PC-3 (cell line): Measurements from ENCODE around the gene PALD1. TPM values are rescaled to one million over a fixed set of nuclear protein-coding genes. Genes with fewer than 3 reads are reported as not detected.

Source experiments
- ATAC-seq: fragments of 200-7000 bp; cut with Tn5 transposase; 2 replicates; pipeline ENCODE4 v1.9.1; 2020; ENCODE audit warnings: mild to moderate bottlenecking, moderate library complexity
- BruUV-seq: library from RNA; stranded (reverse); fragments of 400-500 nt; replicated peaks from 2 replicates; lab custom pipeline; 2021; lab: Mats Ljungman, UMichigan
- CTCF ChIA-PET: fragments of 300-600 bp; sonication (Branson Sonifier 250); formaldehyde crosslinking; loops from one replicate; lab custom pipeline; 2022; ENCODE audit warnings: antibody characterized with exemption; lab: Charles Lee
- POLR2A ChIA-PET: fragments of 300-600 bp; sonication (Branson Sonifier 250); formaldehyde crosslinking; loops from one replicate; lab custom pipeline; 2022; ENCODE audit warnings: antibody characterized with exemption; ENCODE audit not compliant: unreplicated experiment; lab: Charles Lee
- DNase-seq: peaks from one replicate; pipeline ENCODE4 v3.0.0-alpha.2; 2015
- H2AFZ ChIP-seq: fragments of 300-600 bp; sonication (generic); 2 replicates; pipeline ENCODE4 v1.6.0; 2016; ENCODE audit warnings: antibody characterized with exemption, low read length
- H3F3A ChIP-seq: fragments of 300-600 bp; sonication (generic); one replicate; pipeline ENCODE4 v1.6.0; 2017; ENCODE audit warnings: antibody characterized with exemption, low read length, control low read depth, mild to moderate bottlenecking; ENCODE audit not compliant: unreplicated experiment
- H3K27ac ChIP-seq: fragments of 300-600 bp; sonication (generic); 2 replicates; pipeline ENCODE4 v1.5.1; 2016; ENCODE audit warnings: mild to moderate bottlenecking, low read length
- H3K27me3 ChIP-seq: fragments of 300-600 bp; sonication (generic); 2 replicates; pipeline ENCODE4 v1.6.1; 2016; ENCODE audit warnings: low read length, mixed read lengths
- H3K36me3 ChIP-seq: fragments of 300-600 bp; sonication (generic); 2 replicates; pipeline ENCODE4 v1.6.1; 2016; ENCODE audit warnings: low read depth, mixed run types, low read length, mixed read lengths
- H3K4me1 ChIP-seq: fragments of 300-600 bp; sonication (generic); 2 replicates; pipeline ENCODE4 v1.5.1; 2016; ENCODE audit warnings: low read length; ENCODE audit not compliant: insufficient read depth
- H3K4me2 ChIP-seq: fragments of 300-600 bp; sonication (generic); 2 replicates; pipeline ENCODE4 v1.6.0; 2016; ENCODE audit warnings: low read length
- H3K4me3 ChIP-seq: fragments of 300-600 bp; sonication (generic); 2 replicates; pipeline ENCODE4 v1.5.1; 2016; ENCODE audit warnings: mild to moderate bottlenecking, low read length, mixed read lengths
- H3K79me2 ChIP-seq: fragments of 300-600 bp; sonication (generic); 2 replicates; pipeline ENCODE4 v1.6.1; 2017; ENCODE audit warnings: low read length, mixed read lengths
- H3K9ac ChIP-seq: fragments of 300-600 bp; sonication (generic); 2 replicates; pipeline ENCODE4 v1.6.0; 2016; ENCODE audit warnings: mild to moderate bottlenecking, low read length
- H3K9me2 ChIP-seq: fragments of 300-600 bp; sonication (generic); replicated peaks from 2 replicates; pipeline ENCODE4 v1.6.1; 2016; ENCODE audit warnings: mixed run types, low read length, mixed read lengths
- H3K9me3 ChIP-seq: fragments of 300-600 bp; sonication (generic); 2 replicates; pipeline ENCODE4 v1.6.1; 2016; ENCODE audit warnings: low read length, mixed read lengths
- H4K20me1 ChIP-seq: fragments of 300-600 bp; sonication (generic); 2 replicates; pipeline ENCODE4 v1.6.1; 2016; ENCODE audit warnings: low read length, mixed read lengths
- EZH2 ChIP-seq: fragments of 300-600 bp; sonication (generic); IDR thresholded peaks from one replicate; pipeline ENCODE4 v1.6.1; 2017; ENCODE audit warnings: antibody characterized with exemption, mild to moderate bottlenecking, low read length; ENCODE audit not compliant: unreplicated experiment
- EZH2phosphoT487 ChIP-seq: fragments of 300-600 bp; sonication (generic); IDR thresholded peaks from 2 replicates; pipeline ENCODE4 v1.6.1; 2018; ENCODE audit warnings: mild to moderate bottlenecking, antibody characterized with exemption, low read length, borderline replicate concordance
- intact Hi-C: fragments of 100-400 bp; cut with micrococcal nuclease; formaldehyde crosslinking; loops from 2 replicates; pipeline ENCODE4 v1.9.0; 2023
- total RNA-seq: library from RNA; depleted of rRNA; stranded (reverse); fragments of >200 nt; gene quantifications from 2 replicates; pipeline ENCODE4 v1.2.3, GENCODE V29; 2014
- TF ChIP-seq, protein P1 (sequence below): fragments of 300-600 bp; sonication (generic); conservative IDR thresholded peaks from 2 replicates; pipeline ENCODE4 v1.5.1; 2017; ENCODE audit warnings: antibody characterized with exemption, low read depth, mild to moderate bottlenecking, low read length

Gene PALD1
- total RNA-seq, 1 experiment from 2014 or later: 0.80 TPM

DNA sequence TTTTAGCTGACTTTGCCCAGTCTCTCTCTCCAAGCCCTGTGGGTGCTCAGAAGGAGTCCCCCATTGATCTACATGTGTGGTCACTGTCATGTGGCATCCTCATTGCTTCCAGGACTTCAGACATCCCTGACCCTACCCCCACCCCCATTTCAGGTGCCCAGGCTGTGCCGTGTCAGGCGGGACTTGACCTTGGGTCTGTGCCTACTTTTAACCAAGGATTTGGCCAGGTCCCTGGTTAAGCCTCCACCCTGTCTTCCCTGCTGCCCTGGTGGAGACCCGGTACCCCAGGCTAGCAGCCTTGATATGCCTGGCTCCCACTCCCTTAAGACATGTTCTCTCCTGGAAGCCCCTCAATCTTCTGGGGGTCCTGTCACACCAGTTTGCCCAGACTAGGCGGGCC, 92.7 kb downstream of the PALD1 start:
- ATAC-seq (no peak), DNase-seq (no peak)
- intact Hi-C loops: no loop called here
- H3K9me3 ChIP-seq: no peaks in the 10 kb centered on the region
- no TSS peak for BruUV-seq
- no peak overlapping the region for H2AFZ ChIP-seq
- no peak for TF ChIP-seq EZH2
- TF ChIP-seq, protein P1, sequence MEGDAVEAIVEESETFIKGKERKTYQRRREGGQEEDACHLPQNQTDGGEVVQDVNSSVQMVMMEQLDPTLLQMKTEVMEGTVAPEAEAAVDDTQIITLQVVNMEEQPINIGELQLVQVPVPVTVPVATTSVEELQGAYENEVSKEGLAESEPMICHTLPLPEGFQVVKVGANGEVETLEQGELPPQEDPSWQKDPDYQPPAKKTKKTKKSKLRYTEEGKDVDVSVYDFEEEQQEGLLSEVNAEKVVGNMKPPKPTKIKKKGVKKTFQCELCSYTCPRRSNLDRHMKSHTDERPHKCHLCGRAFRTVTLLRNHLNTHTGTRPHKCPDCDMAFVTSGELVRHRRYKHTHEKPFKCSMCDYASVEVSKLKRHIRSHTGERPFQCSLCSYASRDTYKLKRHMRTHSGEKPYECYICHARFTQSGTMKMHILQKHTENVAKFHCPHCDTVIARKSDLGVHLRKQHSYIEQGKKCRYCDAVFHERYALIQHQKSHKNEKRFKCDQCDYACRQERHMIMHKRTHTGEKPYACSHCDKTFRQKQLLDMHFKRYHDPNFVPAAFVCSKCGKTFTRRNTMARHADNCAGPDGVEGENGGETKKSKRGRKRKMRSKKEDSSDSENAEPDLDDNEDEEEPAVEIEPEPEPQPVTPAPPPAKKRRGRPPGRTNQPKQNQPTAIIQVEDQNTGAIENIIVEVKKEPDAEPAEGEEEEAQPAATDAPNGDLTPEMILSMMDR: no peak
- H3K9me2 ChIP-seq: no peaks in the 10 kb centered on the region
- H3K79me2 ChIP-seq: no peaks in the 10 kb centered on the region
- H4K20me1 ChIP-seq: no peaks in the 10 kb centered on the region
- no peak overlapping the region for H3K4me2 ChIP-seq
- no peak overlapping the region for H3K9ac ChIP-seq
- POLR2A ChIA-PET: no interaction called here
- peaks cover 9% of the 10 kb centered on the region for H3K4me1 ChIP-seq
- no peaks in the 10 kb centered on the region for H3F3A ChIP-seq
- H3K27me3 ChIP-seq: no peaks in the 10 kb centered on the region
- CTCF ChIA-PET: no interaction called here
- H3K36me3 ChIP-seq: no peaks in the 10 kb centered on the region
- no peak overlapping the region for H3K4me3 ChIP-seq
- H3K27ac ChIP-seq: no peak overlapping the region

DNA sequence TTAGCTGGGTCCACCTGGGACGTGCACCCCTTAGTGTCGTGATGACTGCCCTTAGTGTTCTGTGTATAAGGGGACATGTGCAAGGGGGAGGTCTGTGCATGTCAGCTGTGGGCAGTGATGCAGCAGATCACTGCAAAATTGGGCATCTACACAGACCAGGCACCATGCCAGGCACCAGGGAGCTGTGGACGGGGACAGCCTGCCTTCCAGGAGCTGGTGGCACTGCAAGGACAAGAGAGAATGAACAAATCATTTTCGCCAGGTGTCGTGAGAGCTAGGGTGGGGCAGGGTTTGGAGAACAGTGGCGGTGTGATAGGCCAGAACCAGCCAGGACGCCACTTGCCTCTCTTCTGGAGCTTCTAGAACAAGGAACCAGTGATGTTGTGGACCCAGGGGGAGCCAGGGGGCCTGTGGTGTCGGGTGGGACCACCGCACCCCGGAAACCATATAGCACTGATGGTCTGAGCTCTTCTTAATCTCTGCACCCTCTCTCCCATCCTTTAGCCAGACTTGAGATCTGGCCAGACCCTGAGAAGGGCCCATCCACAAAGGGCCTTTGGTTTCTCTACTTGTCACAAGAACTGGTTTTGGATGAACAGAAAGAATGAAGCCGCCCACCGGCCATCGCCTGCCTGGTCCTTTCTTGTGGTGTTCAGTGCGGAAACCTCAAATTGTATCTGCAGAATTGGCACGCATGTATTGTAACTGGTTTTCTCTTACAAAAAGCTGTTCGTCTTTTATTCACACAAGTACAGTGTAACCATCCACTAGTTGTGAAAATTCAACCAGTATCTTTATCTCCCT, 93.3 kb downstream of the PALD1 start:
- H3K27ac ChIP-seq: no peak overlapping the region
- DNase-seq: no peak
- H3K27me3 ChIP-seq: no peaks in the 10 kb centered on the region

More for the DNA sequence above, 93.3 kb downstream of the PALD1 start:
- Histone ChIP-seq H3K9me2 (no peaks in the 10 kb centered on the region), H3F3A (no peaks in the 10 kb centered on the region), H3K4me3 (no peak overlapping the region), H3K9me3 (no peaks in the 10 kb centered on the region), H3K79me2 (no peaks in the 10 kb centered on the region), H3K4me1 (peaks cover 15% of the 10 kb centered on the region), H2AFZ (no peak overlapping the region), H4K20me1 (no peaks in the 10 kb centered on the region), H3K4me2 (no peak overlapping the region), H3K36me3 (no peaks in the 10 kb centered on the region), H3K9ac (no peak overlapping the region)
- intact Hi-C loops: no loop called here
- ChIA-PET POLR2A (no interaction called here), CTCF (no interaction called here)
- no peak for TF ChIP-seq EZH2phosphoT487
- no peak for TF ChIP-seq EZH2
- TF ChIP-seq, protein P1: no peak
- no peak for ATAC-seq
- no TSS peak for BruUV-seq
